GM19463 (cell line): ENCODE results near the gene ANKIB1.
"Not testable (repeated sequence)": the region's sequence is repeated elsewhere in the genome, so short reads cannot be mapped to it uniquely, and the experiment has no call there.

Experiments
- ATAC-seq: cut with Tn5 transposase; IDR thresholded peaks from one replicate; pipeline ENCODE4 v1.9.1; 2021; ENCODE audit warnings: mild to moderate bottlenecking, moderate library complexity; ENCODE audit not compliant: unreplicated experiment

ANKIB1 gene

GRCh38 chr7:92325858-92326257 is 80.1 kb downstream of the ANKIB1 start:
- ATAC-seq = no peak

GRCh38 chr7:92330835-92331438 is 85.2 kb downstream of the ANKIB1 start:
- no peak for ATAC-seq

GRCh38 chr7:92331508-92331907 is 85.7 kb downstream of the ANKIB1 start:
- no peak for ATAC-seq

DNA sequence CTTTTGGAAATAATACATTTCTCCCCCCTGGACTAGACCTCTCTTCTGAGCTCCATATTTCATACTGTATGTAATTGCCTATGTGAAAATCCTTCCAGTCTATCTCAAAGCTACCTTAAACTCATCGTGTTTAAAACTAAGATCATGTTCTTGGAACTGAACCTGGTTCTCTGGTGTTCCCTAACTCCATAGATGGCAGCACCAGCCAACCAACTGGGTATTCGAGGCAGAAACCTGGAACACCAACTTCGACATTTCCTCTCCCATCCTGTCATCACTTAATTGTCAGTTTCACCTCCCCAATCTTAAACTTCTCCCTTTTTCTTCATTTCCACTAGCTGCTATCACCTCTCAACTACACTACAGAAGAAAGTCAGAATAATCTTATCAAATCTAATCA is 87.0 kb downstream of the ANKIB1 start:
- no peak for ATAC-seq

DNA sequence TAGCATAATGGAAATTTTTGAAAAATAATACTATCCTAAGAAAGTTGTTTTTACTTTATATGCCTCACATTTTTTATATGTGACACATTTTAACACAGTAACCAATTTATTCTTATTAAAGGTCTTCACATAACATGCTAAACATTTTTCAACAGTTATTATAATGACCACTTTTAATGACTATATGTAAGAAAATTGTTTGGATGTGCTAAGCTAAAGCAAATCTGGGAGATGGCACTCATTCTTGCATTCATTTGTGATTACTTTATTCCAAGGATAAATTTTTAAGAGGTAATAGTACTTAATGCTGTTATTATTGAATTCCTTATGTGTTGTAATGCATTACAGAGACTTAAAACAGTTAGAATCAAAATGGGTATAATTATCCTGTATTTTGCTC is 88.1 kb downstream of the ANKIB1 start:
- no peak for ATAC-seq

DNA sequence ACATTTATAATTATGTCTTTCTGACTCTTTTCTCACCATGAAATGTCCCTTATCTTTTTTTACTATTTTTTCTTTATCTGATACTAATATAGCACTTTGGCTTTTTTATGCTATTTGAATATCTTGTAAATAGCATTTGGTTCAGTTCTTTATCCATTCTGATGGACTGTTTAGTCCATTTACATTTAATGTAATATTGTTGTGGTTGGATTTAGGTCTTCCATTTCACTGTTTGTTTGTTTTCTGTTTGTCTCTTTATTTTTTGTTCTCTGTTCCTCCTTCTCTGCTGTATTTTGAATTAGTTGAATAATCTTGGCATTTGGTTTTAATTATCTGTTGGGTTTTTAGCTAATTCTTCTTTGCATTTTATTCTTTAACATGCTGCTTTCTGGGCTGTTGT is 89.8 kb downstream of the ANKIB1 start:
- no peak for ATAC-seq

DNA sequence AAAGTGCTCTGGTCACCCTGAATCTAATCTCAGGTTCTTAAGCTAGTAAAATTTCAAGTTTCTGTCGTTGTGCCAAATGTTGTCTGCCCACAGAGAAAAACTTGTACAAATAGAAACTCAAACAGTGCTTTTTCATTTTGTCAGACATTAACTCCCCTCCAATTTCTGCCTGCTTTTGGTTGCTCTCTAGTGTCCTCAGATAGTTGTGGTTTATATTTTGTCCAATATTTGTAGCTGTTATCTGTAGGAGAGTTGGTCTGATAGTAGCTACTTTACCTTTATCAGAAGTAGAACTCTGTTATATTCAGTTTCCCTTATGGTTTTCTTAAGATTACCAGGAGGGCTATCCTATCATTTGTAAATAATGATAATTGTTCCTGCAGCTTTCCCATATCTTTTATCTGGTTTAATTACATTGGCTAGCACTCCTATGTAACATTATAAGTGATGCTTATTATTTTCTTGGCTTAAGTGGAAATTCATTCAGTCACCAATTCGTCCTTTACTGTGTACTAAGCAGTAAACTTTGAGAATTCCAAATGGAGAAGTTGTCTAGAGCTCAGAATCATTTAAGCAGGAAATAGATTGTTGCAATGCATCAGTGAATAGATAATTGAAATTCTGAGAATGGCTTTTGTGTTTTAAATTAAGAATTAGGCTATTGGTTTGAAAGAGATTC is 91.0 kb downstream of the ANKIB1 start:
- ATAC-seq = no peak

DNA sequence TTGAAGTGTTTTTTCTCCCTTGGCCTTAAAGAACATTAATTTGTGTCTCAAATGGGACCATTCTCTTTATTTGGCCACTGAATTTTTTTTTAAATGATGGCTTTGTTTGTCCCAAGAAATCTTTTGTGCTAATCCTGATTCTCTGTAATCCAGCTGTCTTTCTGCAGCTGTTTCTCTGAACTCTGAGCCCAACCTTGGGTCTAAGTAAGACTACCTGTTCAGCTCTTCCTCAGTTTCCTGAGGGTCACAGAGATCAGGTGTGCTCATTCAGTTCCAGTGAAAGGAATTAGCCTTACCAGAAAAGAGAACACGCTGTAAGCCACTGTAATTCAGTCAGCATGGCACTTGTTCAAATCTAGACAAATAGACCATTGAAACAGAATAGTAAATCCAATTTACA is 94.2 kb downstream of the ANKIB1 start:
- ATAC-seq = no peak

DNA sequence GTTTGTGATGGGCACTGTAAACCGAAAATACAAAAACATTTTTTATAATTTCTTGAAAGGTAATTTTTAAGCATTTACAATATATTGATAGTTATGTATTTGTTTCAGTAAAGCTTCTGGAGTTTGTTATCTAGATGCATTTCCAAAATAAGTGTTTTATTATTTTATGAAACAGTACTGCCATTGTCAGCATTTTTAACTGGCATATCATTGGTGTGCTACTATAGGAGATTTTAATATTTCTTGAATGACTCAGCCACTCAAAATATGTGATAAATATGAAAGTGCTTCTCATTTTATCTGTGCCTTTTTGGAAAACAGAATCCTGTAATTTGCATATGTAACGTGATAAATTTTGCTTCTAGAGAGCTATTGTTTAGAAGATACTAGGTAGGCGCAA is 97.9 kb downstream of the ANKIB1 start:
- no peak for ATAC-seq

- no peak for ATAC-seq
Observed at GRCh38 chr7:92352009-92352408, 106.2 kb downstream of the ANKIB1 start.

- no peak for ATAC-seq
Observed at GRCh38 chr7:92354214-92354613, 108.4 kb downstream of the ANKIB1 start.

GRCh38 chr7:92356406-92356805 is 110.6 kb downstream of the ANKIB1 start:
- no peak for ATAC-seq

- ATAC-seq = no peak
Observed at GRCh38 chr7:92357260-92357659, 111.5 kb downstream of the ANKIB1 start.

DNA sequence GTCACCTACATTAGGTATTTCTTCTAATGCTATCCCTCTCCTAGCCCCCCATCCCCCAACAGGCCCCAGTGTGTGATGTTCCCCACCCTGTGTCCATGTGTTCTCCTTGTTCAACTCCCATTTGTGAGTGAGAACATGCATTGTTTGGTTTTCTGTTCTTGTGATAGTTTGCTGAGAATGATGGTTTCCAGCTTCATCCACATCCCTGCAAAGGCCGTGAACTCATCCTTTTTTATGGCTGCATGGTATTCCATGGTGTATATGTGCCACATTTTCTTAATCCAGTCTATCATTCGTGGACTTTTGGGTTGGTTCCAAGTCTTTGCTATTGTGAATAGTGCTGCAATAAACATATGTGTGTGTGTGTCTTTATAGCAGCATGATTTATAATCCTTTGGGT is 113.4 kb downstream of the ANKIB1 start:
- ATAC-seq = not testable (repeated sequence)

- no peak for ATAC-seq
Observed at GRCh38 chr7:92359801-92360200, 114.0 kb downstream of the ANKIB1 start.

DNA sequence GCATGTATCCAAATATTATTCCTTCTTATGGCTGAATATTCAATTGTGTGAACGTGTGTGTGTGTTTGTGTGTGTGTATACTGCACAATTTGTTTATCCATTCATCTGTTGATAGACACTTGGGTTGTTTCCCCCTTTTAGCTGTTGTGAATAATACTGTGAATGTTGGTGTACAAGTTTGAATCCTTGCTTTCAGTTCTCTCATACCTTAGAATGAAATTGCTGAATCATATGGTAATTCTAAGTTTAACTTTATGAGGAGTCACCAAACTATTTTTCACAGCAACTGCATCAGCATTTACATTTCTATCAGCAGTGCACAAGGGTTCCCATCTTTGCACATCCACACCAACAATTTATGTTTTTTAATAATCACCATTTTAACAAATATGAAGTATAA is 114.6 kb downstream of the ANKIB1 start:
- no peak for ATAC-seq

GRCh38 chr7:92362131-92362530 is 116.4 kb downstream of the ANKIB1 start:
- ATAC-seq = no peak

DNA sequence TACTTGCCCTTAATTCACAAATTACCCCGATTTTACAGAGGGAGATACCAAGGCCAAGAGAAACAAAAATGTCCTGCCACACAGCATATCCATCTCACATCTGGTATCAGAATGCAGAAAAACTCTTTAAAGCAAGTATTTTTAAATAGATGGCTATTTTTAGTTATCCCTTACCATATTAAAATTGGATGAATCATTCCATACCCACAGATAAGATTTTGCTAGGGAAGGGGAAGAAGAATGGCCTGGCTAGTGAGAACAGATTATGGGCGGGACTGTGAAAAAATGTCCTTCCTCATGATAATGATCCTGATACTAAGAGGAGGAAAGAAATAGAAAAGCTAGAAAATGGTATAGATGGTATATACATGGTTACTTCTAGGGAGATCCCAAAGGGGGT is 121.0 kb downstream of the ANKIB1 start:
- ATAC-seq = no peak

DNA sequence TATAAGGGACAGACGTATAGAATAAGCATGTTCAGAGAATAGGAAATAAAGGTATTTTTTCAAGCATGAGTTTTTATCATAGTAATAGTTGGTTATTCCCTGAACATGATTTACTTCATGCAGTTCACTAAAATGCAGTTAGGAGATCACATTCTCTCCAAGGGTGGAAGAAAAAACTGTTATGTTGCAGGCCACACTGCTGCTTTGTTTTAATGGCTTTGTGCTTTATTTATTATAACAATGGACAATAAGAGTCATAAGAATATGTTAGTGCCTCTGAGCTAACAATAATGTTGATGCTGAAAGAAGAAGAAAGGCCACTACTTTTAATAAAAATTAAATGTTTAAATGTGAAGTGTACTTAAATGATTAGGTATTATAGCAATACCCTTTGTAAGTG is 123.0 kb downstream of the ANKIB1 start:
- ATAC-seq = no peak

DNA sequence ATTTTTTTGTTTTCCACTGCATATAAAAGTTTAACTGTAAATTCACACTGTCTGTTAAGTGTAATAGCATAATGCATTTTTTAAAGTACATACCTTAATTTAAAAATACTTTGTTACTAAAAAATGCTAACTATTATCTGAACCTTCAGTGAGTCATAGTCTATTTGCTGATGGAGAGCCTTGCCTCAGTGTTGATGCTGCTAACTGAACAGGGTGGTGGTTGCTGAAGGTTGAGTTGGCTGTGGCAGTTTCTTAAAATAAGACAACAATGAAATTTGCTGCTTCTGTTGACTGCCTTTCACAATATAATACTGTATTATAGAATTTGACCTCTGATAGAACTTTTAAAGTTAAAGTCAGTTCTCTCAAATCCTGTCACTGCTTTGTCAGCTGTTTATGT is 129.2 kb downstream of the ANKIB1 start:
- ATAC-seq = no peak

DNA sequence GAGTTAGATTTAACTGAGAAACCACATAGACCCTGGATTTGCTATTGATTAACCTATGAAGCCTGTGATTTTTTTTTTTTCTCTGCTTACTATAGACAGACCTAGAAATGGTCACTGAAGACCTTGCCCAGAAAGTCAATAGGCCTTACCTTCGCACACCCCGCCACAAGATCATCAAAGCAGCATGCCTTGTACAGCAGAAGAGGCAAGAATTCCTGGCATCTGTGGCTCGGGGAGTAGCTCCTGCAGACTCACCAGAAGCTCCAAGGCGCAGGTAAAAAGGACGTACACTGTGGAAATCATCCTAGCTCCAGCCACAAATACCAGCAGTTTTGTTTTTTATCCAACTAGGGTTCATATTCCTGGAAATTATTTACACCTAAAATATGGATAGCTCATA is 145.3 kb downstream of the ANKIB1 start:
- ATAC-seq = no peak

GRCh38 chr7:92397542-92397941 is 151.8 kb downstream of the ANKIB1 start:
- ATAC-seq = no peak

- ATAC-seq = no peak
Observed at GRCh38 chr7:92400013-92400412, 154.2 kb downstream of the ANKIB1 start.
